CD14-positive monocyte (primary cell): ENCODE data around the gene BCCIP. TPM values are rescaled to one million over a fixed set of nuclear protein-coding genes. Genes with fewer than 3 reads are reported as not detected.

Experiments used
- DNase-seq, 3 donors: peaks; one replicate each; pipeline ENCODE4 v3.0.0-alpha.2; 2011 to 2022
- H2AFZ ChIP-seq: 2 replicates; pipeline ENCODE4 v1.6.0; 2012; ENCODE audit warnings: mild to moderate bottlenecking, low read depth, low read length, inconsistent platforms; ENCODE audit not compliant: insufficient read depth, poor library complexity, severe bottlenecking
- H3K27ac ChIP-seq, 2 donors: 1 replicate in 1 of 2; 2 replicates in 1 of 2; pipeline ENCODE4 v1.5.1; 2012 to 2013; ENCODE audit warnings: low read length in 2 of 2, control low read depth in 1 of 2, inconsistent platforms in 1 of 2, low read depth in 1 of 2, mild to moderate bottlenecking in 1 of 2
- H3K27me3 ChIP-seq, 2 donors: one replicate each; pipeline versions ENCODE4 v1.6.0 to v1.6.1; 2011 to 2013; ENCODE audit warnings: low read length in 2 of 2; ENCODE audit not compliant: control insufficient read depth in 2 of 2, insufficient read depth in 2 of 2
- H3K36me3 ChIP-seq, 2 donors: replicated peaks in 1 of 2; 1 replicate in 1 of 2; 2 replicates in 1 of 2; pipeline versions ENCODE4 v1.5.1 to v1.6.1; 2012 to 2013; ENCODE audit warnings: low read length in 2 of 2, control low read depth in 1 of 2, inconsistent platforms in 1 of 2, mild to moderate bottlenecking in 1 of 2; ENCODE audit not compliant: insufficient read depth in 2 of 2, control insufficient read depth in 1 of 2
- H3K4me1 ChIP-seq, 2 donors: 1 replicate in 1 of 2; 2 replicates in 1 of 2; pipeline versions ENCODE4 v1.5.1 to v1.6.1; 2012 to 2013; ENCODE audit warnings: low read length in 2 of 2, control low read depth in 1 of 2, inconsistent platforms in 1 of 2, mild to moderate bottlenecking in 1 of 2, moderate library complexity in 1 of 2; ENCODE audit not compliant: insufficient read depth in 2 of 2, control insufficient read depth in 1 of 2
- H3K4me2 ChIP-seq: replicated peaks from 2 replicates; pipeline ENCODE3; 2012; ENCODE audit warnings: low read length, moderate library complexity, mild to moderate bottlenecking; ENCODE audit not compliant: poor library complexity, severe bottlenecking; ENCODE audit errors: extremely low read depth
- H3K4me3 ChIP-seq, 3 experiments: fragments of 200-600 bp in 1 of 3; sonication (generic) in 1 of 3; replicated peaks in 1 of 3; 1 replicate in 2 of 3; 2 replicates in 1 of 3; pipeline ENCODE4 v1.5.1; 2011 to 2013; ENCODE audit warnings: low read length in 3 of 3, mild to moderate bottlenecking in 3 of 3, control low read depth in 2 of 3, low read depth in 2 of 3, inconsistent platforms in 1 of 3, moderate library complexity in 1 of 3
- H3K79me2 ChIP-seq: 2 replicates; pipeline ENCODE4 v1.6.0; 2012; ENCODE audit warnings: mild to moderate bottlenecking, control low read depth, inconsistent platforms, low read length, moderate library complexity; ENCODE audit not compliant: insufficient read depth
- H3K9ac ChIP-seq: 2 replicates; pipeline ENCODE4 v1.6.0; 2017; ENCODE audit warnings: low read length, mild to moderate bottlenecking; ENCODE audit not compliant: insufficient read depth, poor library complexity, severe bottlenecking
- H3K9me3 ChIP-seq, 2 donors: replicated peaks in 1 of 2; 1 replicate in 1 of 2; 2 replicates in 1 of 2; pipeline versions ENCODE4 v1.5.1 to v1.6.1; 2012 to 2013; ENCODE audit warnings: low read length in 2 of 2, control low read depth in 1 of 2; ENCODE audit not compliant: control insufficient read depth in 1 of 2, insufficient read depth in 1 of 2
- H4K20me1 ChIP-seq: 2 replicates; pipeline ENCODE4 v1.6.0; 2012; ENCODE audit warnings: mild to moderate bottlenecking, low read length, control low read depth, moderate library complexity; ENCODE audit not compliant: insufficient read depth
- H3K27ac Mint-ChIP-seq, 7 donors: one replicate each; pipeline ENCODE4 v1.8.0; 2020; ENCODE audit warnings: mild to moderate bottlenecking in 7 of 7, mixed read lengths in 7 of 7, moderate library complexity in 6 of 7, inconsistent platforms in 2 of 7
- H3K27me3 Mint-ChIP-seq, 3 donors: one replicate each; pipeline ENCODE4 v1.8.0; 2021 to 2022; ENCODE audit warnings: low read depth in 3 of 3, mild to moderate bottlenecking in 3 of 3, mixed read lengths in 3 of 3, moderate library complexity in 3 of 3, inconsistent platforms in 1 of 3
- H3K36me3 Mint-ChIP-seq, 2 donors: one replicate each; pipeline ENCODE4 v1.8.0; 2020; ENCODE audit warnings: mixed read lengths in 2 of 2, inconsistent platforms in 1 of 2, mild to moderate bottlenecking in 1 of 2
- H3K4me1 Mint-ChIP-seq: one replicate; pipeline ENCODE4 v1.8.0; 2020; ENCODE audit warnings: mild to moderate bottlenecking, mixed read lengths
- H3K4me3 Mint-ChIP-seq, 2 donors: one replicate each; pipeline ENCODE4 v1.8.0; 2020; ENCODE audit warnings: mild to moderate bottlenecking in 2 of 2, mixed read lengths in 2 of 2, moderate library complexity in 1 of 2
- H3K9me3 Mint-ChIP-seq, 7 donors: one replicate each; pipeline ENCODE4 v1.8.0; 2020 to 2022; ENCODE audit warnings: mixed read lengths in 7 of 7, mild to moderate bottlenecking in 6 of 7, moderate library complexity in 6 of 7, inconsistent platforms in 2 of 7
- CTCF ChIP-seq: fragments of 200-600 bp; IDR thresholded peaks from one replicate; pipeline ENCODE4 v1.8.0; 2022; ENCODE audit warnings: antibody characterized with exemption, mild to moderate bottlenecking
- WGBS: methylation state at CpG from one replicate; pipeline ENCODE4 v1.1.5; 2013; ENCODE audit warnings: missing lambda C conversion rate; ENCODE audit not compliant: insufficient coverage; 5-methylcytosine and 5-hydroxymethylcytosine counted together
- intact Hi-C, 2 donors: fragments of 100-400 bp; cut with micrococcal nuclease; formaldehyde crosslinking; loops; one replicate each; pipeline versions ENCODE4 v1.15.0 to v1.15.1; 2023
- polyA plus RNA-seq, 3 donors: library from polyadenylated mRNA; depleted of rRNA in 1 of 3; unstranded in 2 of 3; stranded (reverse) in 1 of 3; fragments of 300-500 nt in 2 of 3; fragments of >200 nt in 1 of 3; fragmentation: Illumina TruSeq in 2 of 3; gene quantifications; 1 replicate in 2 of 3; 2 replicates in 1 of 3; pipeline ENCODE4 v1.2.3, GENCODE V29; 2012 to 2021

The BCCIP gene
- polyA plus RNA-seq, 3 donors: 16.0 to 61.7 (median 59.3) TPM

- Histone ChIP-seq H3K9me3 (no peaks in the 10 kb centered on the region), H2AFZ (no peak overlapping the region), H4K20me1 (no peaks in the 10 kb centered on the region), H3K79me2 (no peaks in the 10 kb centered on the region), H3K9ac (no peak overlapping the region), H3K4me1 (no peaks in the 10 kb centered on the region), H3K4me3 (no peak overlapping the region), H3K36me3 (no peaks in the 10 kb centered on the region), H3K27ac (no peak overlapping the region), H3K4me2 (no peak overlapping the region), H3K27me3 (no peaks in the 10 kb centered on the region)
- DNase-seq: no peak
- Mint-ChIP-seq H3K4me1 (no peaks in the 10 kb centered on the region), H3K9me3 (peaks cover 0 to 6% (median 3%) of the 10 kb centered on the region in 7 donors), H3K4me3 (no peak overlapping the region), H3K27me3 (peaks cover 6 to 16% (median 7%) of the 10 kb centered on the region in 3 donors), H3K27ac (peak overlapping the region in 1 of 7 donors; percentile 46), H3K36me3 (no peaks in the 10 kb centered on the region)
- no peak for TF ChIP-seq CTCF
- 91% methylated on average over 9 of the region's 9 CpGs for WGBS
- intact Hi-C loops: no loop called here
Measured at GRCh38 chr10:125777806-125778205, 45.5 kb upstream of the BCCIP start.

- WGBS: 80% methylated on average over 2 of the region's 5 CpGs
- H3K27ac Mint-ChIP-seq: peak overlapping the region in 1 of 7 donors; percentile 33
Measured at GRCh38 chr10:125778556-125778955, 44.8 kb upstream of the BCCIP start.

More at GRCh38 chr10:125778556-125778955, 44.8 kb upstream of the BCCIP start:
- Histone ChIP-seq H3K79me2 (no peaks in the 10 kb centered on the region), H3K9ac (no peak overlapping the region), H2AFZ (no peak overlapping the region), H3K27me3 (no peaks in the 10 kb centered on the region), H3K4me2 (no peak overlapping the region), H3K9me3 (no peaks in the 10 kb centered on the region), H3K4me3 (no peak overlapping the region), H3K36me3 (no peaks in the 10 kb centered on the region), H3K4me1 (no peaks in the 10 kb centered on the region), H3K27ac (no peak overlapping the region), H4K20me1 (no peaks in the 10 kb centered on the region)
- Mint-ChIP-seq H3K4me1 (no peaks in the 10 kb centered on the region), H3K9me3 (peaks cover 0 to 6% (median 2%) of the 10 kb centered on the region in 7 donors), H3K36me3 (no peaks in the 10 kb centered on the region), H3K27me3 (peaks cover 6 to 13% (median 7%) of the 10 kb centered on the region in 3 donors), H3K4me3 (no peak overlapping the region)
- intact Hi-C loops: no loop called here
- TF ChIP-seq CTCF: no peak
- DNase-seq: no peak
